SK-N-SH (cell line): ENCODE data around the gene CEP44. TPM values are rescaled to one million over a fixed set of nuclear protein-coding genes. Genes with fewer than 3 reads are reported as not detected.
A peak's percentile ranks its signal among the peaks of the same experiment; 100 is the strongest.

Source experiments
- CTCF ChIA-PET: fragments of 300-600, 350-600 bp; formaldehyde crosslinking; extraction: SDS; loops from one replicate; lab custom pipeline; 2021; lab: Yijun Ruan, JAX
- POLR2A ChIA-PET: fragments of 350-600 bp; sonication (Branson Sonifier 250); formaldehyde crosslinking; extraction: SDS; loops from one replicate; lab custom pipeline; 2020; ENCODE audit warnings: antibody characterized with exemption, inconsistent platforms; lab: Yijun Ruan, JAX
- DNase-seq: peaks from one replicate; pipeline ENCODE4 v3.0.0; 2012
- H2AFZ ChIP-seq: fragments of 200-600 bp; sonication (generic); 2 replicates; pipeline ENCODE4 v1.8.1; 2016; ENCODE audit warnings: antibody characterized with exemption, mild to moderate bottlenecking, low read depth
- H3F3A ChIP-seq: fragments of 200-600 bp; sonication (generic); replicated peaks from 2 replicates; pipeline ENCODE3; 2016; ENCODE audit warnings: antibody characterized with exemption, mild to moderate bottlenecking; ENCODE audit not compliant: insufficient read depth
- H3K27ac ChIP-seq, 2 experiments: fragments of 200-500 bp in 1 of 2; fragments of 200-600 bp in 1 of 2; sonication (Bioruptor generic) in 1 of 2; sonication (generic), shearing (Covaris generic) in 1 of 2; 2 replicates each; pipeline versions ENCODE4 v1.5.1 to v1.6.1; 2014 to 2016; ENCODE audit warnings: low read depth in 2 of 2, inconsistent platforms in 1 of 2, low read length in 1 of 2, mild to moderate bottlenecking in 1 of 2, mixed read lengths in 1 of 2
- H3K27me3 ChIP-seq: fragments of 200-600 bp; sonication (generic), shearing (Covaris generic); 2 replicates; pipeline ENCODE4 v1.6.1; 2016; ENCODE audit warnings: mixed run types; ENCODE audit not compliant: insufficient read depth
- H3K36me3 ChIP-seq, 2 experiments: fragments of 200-500 bp in 1 of 2; fragments of 200-600 bp in 1 of 2; sonication (Bioruptor generic) in 1 of 2; sonication (generic) in 1 of 2; replicated peaks in 1 of 2; 2 replicates each; pipeline versions ENCODE3 to v1.5.1; 2014 to 2016; ENCODE audit warnings: low read length in 1 of 2, mild to moderate bottlenecking in 1 of 2; ENCODE audit not compliant: insufficient read depth in 2 of 2, control insufficient read depth in 1 of 2
- H3K4me1 ChIP-seq, 2 experiments: fragments of 200-500 bp in 1 of 2; fragments of 200-600 bp in 1 of 2; sonication (Bioruptor generic) in 1 of 2; sonication (generic), shearing (Covaris generic) in 1 of 2; 2 replicates each; pipeline versions ENCODE4 v1.5.1 to v1.6.1; 2014 to 2016; ENCODE audit warnings: low read depth in 1 of 2, low read length in 1 of 2, mixed run types in 1 of 2; ENCODE audit not compliant: insufficient read depth in 2 of 2, control insufficient read depth in 1 of 2
- H3K4me2 ChIP-seq: fragments of 200-600 bp; sonication (generic), shearing (Covaris generic); 2 replicates; pipeline ENCODE4 v1.6.1; 2017; ENCODE audit warnings: mixed run types
- H3K4me3 ChIP-seq, 2 experiments: fragments of 200-500 bp in 1 of 2; fragments of 200-600 bp in 1 of 2; sonication (Bioruptor generic) in 1 of 2; sonication (generic), shearing (Covaris generic) in 1 of 2; 2 replicates each; pipeline versions ENCODE4 v1.5.1 to v1.8.1; 2014 to 2016; ENCODE audit warnings: low read depth in 2 of 2, inconsistent platforms in 1 of 2, low read length in 1 of 2, mild to moderate bottlenecking in 1 of 2, mixed read lengths in 1 of 2, moderate library complexity in 1 of 2
- H3K79me2 ChIP-seq: fragments of 200-600 bp; sonication (generic); 2 replicates; pipeline ENCODE4 v1.8.1; 2017; ENCODE audit warnings: mild to moderate bottlenecking; ENCODE audit not compliant: insufficient read depth
- H3K9ac ChIP-seq: fragments of 200-600 bp; sonication (generic); 2 replicates; pipeline ENCODE4 v1.6.1; 2017; ENCODE audit warnings: mixed run types
- H3K9me2 ChIP-seq: fragments of 200-600 bp; sonication (generic); 2 replicates; pipeline ENCODE4 v1.6.1; 2017; ENCODE audit warnings: mixed run types
- H3K9me3 ChIP-seq: fragments of 200-600 bp; sonication (generic); 2 replicates; pipeline ENCODE4 v1.6.1; 2017; ENCODE audit warnings: mixed run types, mild to moderate bottlenecking, moderate library complexity
- H4K20me1 ChIP-seq: fragments of 200-600 bp; sonication (generic); 2 replicates; pipeline ENCODE4 v1.6.1; 2017; ENCODE audit warnings: mild to moderate bottlenecking, mixed run types; ENCODE audit not compliant: insufficient read depth
- CHD2 ChIP-seq: fragments of 150-350 bp; IDR thresholded peaks from 2 replicates; pipeline ENCODE4 v1.6.1; 2018; ENCODE audit warnings: low read length; ENCODE audit not compliant: partially characterized antibody
- CTCF ChIP-seq: fragments of 200-600 bp; sonication (generic); IDR thresholded peaks from 2 replicates; pipeline ENCODE4 v1.6.1; 2017; ENCODE audit warnings: antibody characterized with exemption, mild to moderate bottlenecking, moderate library complexity
- ELF1 ChIP-seq: IDR thresholded peaks from 2 replicates; pipeline ENCODE4 v1.4.0; 2012
- EZH2phosphoT487 ChIP-seq: fragments of 200-600 bp; sonication (generic); IDR thresholded peaks from 2 replicates; pipeline ENCODE4 v1.6.1; 2017; ENCODE audit warnings: low read depth, mixed run types, mild to moderate bottlenecking, antibody characterized with exemption, moderate library complexity, borderline replicate concordance
- FOSL2 ChIP-seq: IDR thresholded peaks from 2 replicates; pipeline ENCODE4 v1.4.0; 2012; ENCODE audit warnings: low read depth, mild to moderate bottlenecking, moderate library complexity, borderline replicate concordance
- FOXJ3 ChIP-seq: sonication (generic); formaldehyde crosslinking; IDR thresholded peaks from 2 replicates; pipeline ENCODE4 v1.5.1; 2020; ENCODE audit warnings: mild to moderate bottlenecking, missing genetic modification reagents
- GABPA ChIP-seq: IDR thresholded peaks from 2 replicates; pipeline ENCODE4 v1.4.0; 2012; ENCODE audit warnings: low read depth, mild to moderate bottlenecking
- MEF2A ChIP-seq: IDR thresholded peaks from 2 replicates; pipeline ENCODE4 v1.4.0; 2012; ENCODE audit warnings: low read depth, borderline replicate concordance
- NRF1 ChIP-seq: IDR thresholded peaks from 2 replicates; pipeline ENCODE4 v1.6.1; 2012; ENCODE audit warnings: low read depth, mild to moderate bottlenecking, low read length
- PBX3 ChIP-seq: IDR thresholded peaks from 2 replicates; pipeline ENCODE4; 2012
- POLR2AphosphoS5 ChIP-seq: IDR thresholded peaks from 2 replicates; pipeline ENCODE4 v1.6.1; 2012; ENCODE audit warnings: low read depth, low read length
- RAD21 ChIP-seq: IDR thresholded peaks from 2 replicates; pipeline ENCODE4 v1.6.1; 2012; ENCODE audit warnings: mild to moderate bottlenecking, low read length
- REST ChIP-seq: IDR thresholded peaks from 2 replicates; pipeline ENCODE4 v1.6.1; 2012; ENCODE audit warnings: mild to moderate bottlenecking, low read depth, low read length, moderate library complexity
- SIN3A ChIP-seq: IDR thresholded peaks from 2 replicates; pipeline ENCODE4 v1.6.1; 2012; ENCODE audit warnings: low read depth, mild to moderate bottlenecking, low read length, moderate library complexity, borderline replicate concordance
- TCF12 ChIP-seq: IDR thresholded peaks from 2 replicates; pipeline ENCODE4 v1.4.0; 2012
- TEAD4 ChIP-seq: IDR thresholded peaks from 2 replicates; pipeline ENCODE4 v1.4.0; 2012; ENCODE audit warnings: mild to moderate bottlenecking, borderline replicate concordance; ENCODE audit not compliant: insufficient read depth
- USF1 ChIP-seq: IDR thresholded peaks from 2 replicates; pipeline ENCODE4 v1.4.0; 2012; ENCODE audit warnings: low read depth, borderline replicate concordance
- WGBS: methylation state at CpG from one replicate; pipeline ENCODE4 v1.1.6; 2017; ENCODE audit warnings: low lambda C conversion rate; 5-methylcytosine and 5-hydroxymethylcytosine counted together
- polyA plus RNA-seq, 3 experiments: library from polyadenylated mRNA; depleted of rRNA; stranded (reverse); fragments of >200 nt; gene quantifications; 2 replicates each; pipeline ENCODE4 v1.2.3, GENCODE V29; 2012

CEP44 gene
- polyA plus RNA-seq, 1 of the 3 experiments (the other 2 are of a cell fraction): 3.8 TPM

GRCh38 chr4:174259580-174259979, 24.1 kb upstream of the CEP44 start:
- no peaks in the 10 kb centered on the region; the same call in 1 of the 2 replicates for H3K9me2 ChIP-seq
- ChIA-PET CTCF (interaction anchor here (0.8 to 2.5 kb wide), 22 partner anchors 10 to 507 kb away, joined by 3 to 17 read pairs (median 4); no protein-coding TSS in a partner anchor), POLR2A (interaction anchor here (0.6 to 2.5 kb wide), 14 partner anchors 26 to 736 kb away, joined by 3 to 31 read pairs (median 4); partner anchors contain the start of gene HAND2)
- H3K9ac ChIP-seq: no peak overlapping the region
- TF ChIP-seq RAD21: peak; percentile 68
- TF ChIP-seq SIN3A: no peak
- peak; percentile 44 for TF ChIP-seq CTCF
- peaks cover 5 to 29% of the 10 kb centered on the region in 2 experiments for H3K36me3 ChIP-seq
- H3K27ac ChIP-seq: peak overlapping the region in 1 of 2 experiments; percentile 98; a peak in 2 of 4 replicates
- H3K4me1 ChIP-seq: peaks cover 32 to 36% of the 10 kb centered on the region in 2 experiments
- no peaks in the 10 kb centered on the region for H3K9me3 ChIP-seq
- H3F3A ChIP-seq: peaks cover 13% of the 10 kb centered on the region
- no peak overlapping the region for H3K4me2 ChIP-seq
- DNase-seq: no peak
- H2AFZ ChIP-seq: no peak overlapping the region
- H3K4me3 ChIP-seq: no peak overlapping the region
- H3K27me3 ChIP-seq: no peaks in the 10 kb centered on the region
- H4K20me1 ChIP-seq: no peaks in the 10 kb centered on the region
- peaks cover 18% of the 10 kb centered on the region; the same call in 1 of the 2 replicates for H3K79me2 ChIP-seq

GRCh38 chr4:174260099-174260498, 23.6 kb upstream of the CEP44 start:
- H3K27me3 ChIP-seq: no peaks in the 10 kb centered on the region
- peaks cover 13% of the 10 kb centered on the region for H3F3A ChIP-seq
- H2AFZ ChIP-seq: no peak overlapping the region
- 8% methylated on average over 3 of the region's 3 CpGs for WGBS
- no peaks in the 10 kb centered on the region; the same call in 1 of the 2 replicates for H3K9me2 ChIP-seq
- peaks cover 5 to 24% of the 10 kb centered on the region in 2 experiments for H3K36me3 ChIP-seq
- peak; percentile 30 for DNase-seq
- H3K9me3 ChIP-seq: no peaks in the 10 kb centered on the region
- H3K4me2 ChIP-seq: peak overlapping the region; percentile 30; the same call in 1 of the 2 replicates
- H3K4me1 ChIP-seq: peaks cover 32 to 36% of the 10 kb centered on the region in 2 experiments
- 0 out of 2 replicates have a peak overlapping the region, but pooled peaks have one; percentile 9 for H3K9ac ChIP-seq
- ChIA-PET CTCF (interaction anchor here (0.7 to 2.5 kb wide), 24 partner anchors 10 to 512 kb away, joined by 3 to 17 read pairs (median 4); no protein-coding TSS in a partner anchor), POLR2A (interaction anchor here (0.6 to 2.5 kb wide), 15 partner anchors 25 to 754 kb away, joined by 3 to 31 read pairs (median 4); partner anchors contain the start of gene HAND2)
- peaks cover 18% of the 10 kb centered on the region; the same call in 1 of the 2 replicates for H3K79me2 ChIP-seq
- H3K4me3 ChIP-seq: peak overlapping the region in 1 of 2 experiments; percentile 33; a peak in 2 of 4 replicates
- H3K27ac ChIP-seq: peak overlapping the region; percentile 30 to 98; a peak in 3 of 4 replicates
- no peaks in the 10 kb centered on the region for H4K20me1 ChIP-seq
- TF ChIP-seq TEAD4 (0 out of 2 replicates have a peak, but pooled peaks have one; percentile 24), FOXJ3 (no peak), ELF1 (no peak), PBX3 (no peak), USF1 (no peak), FOSL2 (no peak), TCF12 (peak; percentile 72), POLR2AphosphoS5 (peak; percentile 60; the same call in 1 of the 2 replicates), NRF1 (no peak), REST (no peak), EZH2phosphoT487 (no peak), MEF2A (no peak), CTCF (no peak), GABPA (no peak), CHD2 (peak; percentile 42)
